MM.1S (cell line): ENCODE data around the gene TMEM208.

Experiments used
- EZH2 ChIP-seq: fragments of 300-600 bp; sonication (generic); optimal IDR thresholded peaks from 2 replicates; pipeline ENCODE3; 2017; ENCODE audit warnings: low read depth, mild to moderate bottlenecking, antibody characterized with exemption, low read length, mixed read lengths
- EZH2phosphoT487 ChIP-seq: fragments of 300-600 bp; sonication (generic); IDR thresholded peaks from 2 replicates; pipeline ENCODE4 v1.6.1; 2018; ENCODE audit warnings: antibody characterized with exemption, low read length
- TF ChIP-seq, protein P1 (sequence below): fragments of 300-600 bp; sonication (generic); IDR thresholded peaks from 2 replicates; pipeline ENCODE4 v1.5.1; 2016; ENCODE audit warnings: antibody characterized with exemption, low read length, mixed read lengths

DNA sequence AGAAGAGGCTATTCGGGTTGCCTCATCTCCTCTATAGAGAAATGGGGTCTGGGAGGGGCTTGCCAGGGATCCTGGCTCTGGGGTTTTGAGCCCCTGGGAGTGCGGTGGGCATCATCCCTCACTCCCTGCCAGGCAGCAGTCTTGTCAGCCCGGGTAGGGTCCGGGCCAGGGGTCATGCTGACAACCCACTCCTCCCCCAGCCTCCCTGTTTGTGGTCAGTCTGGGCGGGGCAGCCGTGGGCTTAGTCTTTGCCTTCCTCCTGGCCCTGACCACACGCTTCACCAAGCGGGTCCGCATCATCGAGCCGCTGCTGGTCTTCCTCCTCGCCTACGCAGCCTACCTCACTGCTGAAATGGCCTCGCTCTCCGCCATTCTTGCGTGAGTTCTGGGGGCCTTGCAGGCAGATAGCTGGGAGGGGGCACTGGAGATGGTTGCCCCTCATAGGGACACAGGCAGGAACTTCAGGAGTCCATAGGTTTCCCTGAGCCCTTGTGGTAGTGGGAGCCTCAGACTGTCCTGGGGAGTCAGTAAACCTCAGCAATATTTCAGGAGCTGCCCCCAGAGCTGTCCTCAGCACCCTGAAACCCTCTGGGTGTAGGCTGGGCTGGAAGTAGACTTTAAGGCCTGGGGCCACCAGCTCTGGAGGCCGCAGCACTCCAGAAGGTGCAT is 28.8 kb downstream of the TMEM208 start:
- TF ChIP-seq EZH2 (no peak), EZH2phosphoT487 (no peak)
- TF ChIP-seq, protein P1, sequence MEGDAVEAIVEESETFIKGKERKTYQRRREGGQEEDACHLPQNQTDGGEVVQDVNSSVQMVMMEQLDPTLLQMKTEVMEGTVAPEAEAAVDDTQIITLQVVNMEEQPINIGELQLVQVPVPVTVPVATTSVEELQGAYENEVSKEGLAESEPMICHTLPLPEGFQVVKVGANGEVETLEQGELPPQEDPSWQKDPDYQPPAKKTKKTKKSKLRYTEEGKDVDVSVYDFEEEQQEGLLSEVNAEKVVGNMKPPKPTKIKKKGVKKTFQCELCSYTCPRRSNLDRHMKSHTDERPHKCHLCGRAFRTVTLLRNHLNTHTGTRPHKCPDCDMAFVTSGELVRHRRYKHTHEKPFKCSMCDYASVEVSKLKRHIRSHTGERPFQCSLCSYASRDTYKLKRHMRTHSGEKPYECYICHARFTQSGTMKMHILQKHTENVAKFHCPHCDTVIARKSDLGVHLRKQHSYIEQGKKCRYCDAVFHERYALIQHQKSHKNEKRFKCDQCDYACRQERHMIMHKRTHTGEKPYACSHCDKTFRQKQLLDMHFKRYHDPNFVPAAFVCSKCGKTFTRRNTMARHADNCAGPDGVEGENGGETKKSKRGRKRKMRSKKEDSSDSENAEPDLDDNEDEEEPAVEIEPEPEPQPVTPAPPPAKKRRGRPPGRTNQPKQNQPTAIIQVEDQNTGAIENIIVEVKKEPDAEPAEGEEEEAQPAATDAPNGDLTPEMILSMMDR = no peak
